ENCODE results near the gene ASNSD1. TPM values are rescaled to one million over a fixed set of nuclear protein-coding genes. Genes with fewer than 3 reads are reported as not detected.
"Not testable (repeated sequence)": the region's sequence is repeated elsewhere in the genome, so short reads cannot be mapped to it uniquely, and the experiment has no call there.

Gene ASNSD1
- total RNA-seq, 2 donors from 2014 or later: 36.7 to 38.8 TPM

DNA sequence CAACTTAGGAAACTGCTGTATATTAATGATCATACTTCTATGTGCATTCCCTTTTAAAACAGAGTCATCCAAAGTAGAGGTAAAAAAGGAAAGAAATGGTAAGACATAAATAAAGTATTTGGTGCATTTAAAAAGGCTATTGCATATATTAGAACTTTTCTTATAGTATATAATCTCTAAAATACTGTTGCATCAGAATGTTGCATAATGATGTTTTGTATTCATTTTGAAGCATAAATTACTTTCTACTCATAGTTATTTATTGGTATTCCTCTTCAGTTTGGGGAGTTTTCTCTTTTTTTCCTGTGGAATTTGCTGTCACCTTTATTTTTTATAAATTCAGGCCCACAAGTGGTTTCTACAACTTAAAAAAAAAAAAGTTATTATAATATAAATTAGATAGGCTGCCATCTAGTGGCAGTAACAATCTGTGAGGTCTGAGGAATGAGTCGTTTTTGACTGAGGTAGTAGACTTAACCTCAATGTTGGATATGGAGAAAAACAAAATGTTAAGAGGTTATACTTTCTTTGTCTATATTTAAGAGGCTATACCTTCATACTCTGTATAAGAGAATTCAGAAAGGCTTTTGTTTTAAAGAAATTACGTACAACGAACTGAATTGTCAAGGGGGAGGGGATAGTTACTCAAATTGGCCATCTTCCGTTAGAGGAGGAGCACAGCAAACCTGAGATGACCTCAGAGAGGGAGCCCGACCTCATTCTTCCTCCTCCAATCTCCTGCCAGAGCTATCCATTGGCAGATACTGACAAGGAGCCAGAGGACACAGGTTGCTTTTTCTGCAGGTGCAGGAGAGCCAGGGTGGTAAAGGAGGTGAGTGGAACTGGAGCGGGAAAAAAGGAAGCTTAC lies 37.0 kb downstream of the ASNSD1 start:
- Histone ChIP-seq H3K27me3 (no peaks in the 10 kb centered on the region), H3K36me3 (no peaks in the 10 kb centered on the region), H3K4me3 (no peak overlapping the region), H3K9me3 (no peaks in the 10 kb centered on the region), H3K4me1 (no peaks in the 10 kb centered on the region), H3K27ac (no peak overlapping the region)
- DNase-seq (ENCODE audit: low spot score): no peak
- TF ChIP-seq, protein P1, sequence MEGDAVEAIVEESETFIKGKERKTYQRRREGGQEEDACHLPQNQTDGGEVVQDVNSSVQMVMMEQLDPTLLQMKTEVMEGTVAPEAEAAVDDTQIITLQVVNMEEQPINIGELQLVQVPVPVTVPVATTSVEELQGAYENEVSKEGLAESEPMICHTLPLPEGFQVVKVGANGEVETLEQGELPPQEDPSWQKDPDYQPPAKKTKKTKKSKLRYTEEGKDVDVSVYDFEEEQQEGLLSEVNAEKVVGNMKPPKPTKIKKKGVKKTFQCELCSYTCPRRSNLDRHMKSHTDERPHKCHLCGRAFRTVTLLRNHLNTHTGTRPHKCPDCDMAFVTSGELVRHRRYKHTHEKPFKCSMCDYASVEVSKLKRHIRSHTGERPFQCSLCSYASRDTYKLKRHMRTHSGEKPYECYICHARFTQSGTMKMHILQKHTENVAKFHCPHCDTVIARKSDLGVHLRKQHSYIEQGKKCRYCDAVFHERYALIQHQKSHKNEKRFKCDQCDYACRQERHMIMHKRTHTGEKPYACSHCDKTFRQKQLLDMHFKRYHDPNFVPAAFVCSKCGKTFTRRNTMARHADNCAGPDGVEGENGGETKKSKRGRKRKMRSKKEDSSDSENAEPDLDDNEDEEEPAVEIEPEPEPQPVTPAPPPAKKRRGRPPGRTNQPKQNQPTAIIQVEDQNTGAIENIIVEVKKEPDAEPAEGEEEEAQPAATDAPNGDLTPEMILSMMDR (IDR thresholded peaks at IDR 0.05): peak; percentile 22 to 73

DNA sequence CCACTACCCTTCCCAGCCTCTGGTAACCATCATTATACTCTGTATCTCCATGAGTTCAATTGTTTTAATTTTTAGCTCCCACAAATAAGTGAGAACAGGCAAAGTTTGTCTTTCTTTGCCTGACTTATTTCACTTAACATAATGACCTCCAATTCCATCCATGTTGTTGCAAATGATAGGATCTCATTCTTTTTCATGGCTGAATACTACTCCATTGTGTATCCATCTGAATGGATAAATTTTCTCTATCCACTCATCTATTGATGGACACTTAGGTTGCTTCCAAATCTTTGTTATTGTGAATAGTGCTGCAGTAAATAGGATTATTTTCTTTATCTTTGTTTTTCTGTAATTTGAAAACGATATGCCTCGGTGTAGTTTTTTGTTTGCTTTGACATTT lies 39.4 kb downstream of the ASNSD1 start:
- TF ChIP-seq, protein P1 (IDR thresholded peaks at IDR 0.05): no peak
- no peaks in the 10 kb centered on the region for H3K9me3 ChIP-seq
- no peak for DNase-seq (ENCODE audit: low spot score)
- H3K4me3 ChIP-seq: no peak overlapping the region
- H3K27me3 ChIP-seq: no peaks in the 10 kb centered on the region
- H3K4me1 ChIP-seq: no peaks in the 10 kb centered on the region
- H3K27ac ChIP-seq: no peak overlapping the region
- peaks cover 6% of the 10 kb centered on the region for H3K36me3 ChIP-seq

DNA sequence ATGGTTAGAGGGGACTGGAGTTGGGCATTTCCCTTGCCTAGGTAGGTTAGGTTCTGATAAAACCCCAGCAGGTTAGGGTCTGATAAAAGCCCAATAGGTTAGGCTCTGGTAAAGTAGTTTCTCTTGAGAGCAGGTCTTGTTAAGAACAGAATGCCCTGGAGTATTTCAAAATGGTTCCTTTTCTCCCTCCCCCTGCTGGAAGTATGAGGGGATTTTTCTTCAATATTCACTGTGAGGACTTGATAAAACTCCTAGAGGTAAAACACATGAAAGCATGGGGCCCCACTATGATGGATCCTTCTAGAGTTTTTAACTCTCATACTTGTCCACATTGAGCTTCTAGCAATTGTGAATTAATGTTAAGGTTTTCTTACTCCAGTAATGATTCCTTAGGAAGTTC lies 40.8 kb downstream of the ASNSD1 start:
- no peak overlapping the region for H3K27ac ChIP-seq
- H3K4me1 ChIP-seq: no peaks in the 10 kb centered on the region
- DNase-seq (ENCODE audit: low spot score): no peak
- H3K9me3 ChIP-seq: no peaks in the 10 kb centered on the region
- peaks cover 6% of the 10 kb centered on the region for H3K36me3 ChIP-seq
- TF ChIP-seq, protein P1 (IDR thresholded peaks at IDR 0.05): no peak
- H3K4me3 ChIP-seq: no peak overlapping the region
- no peaks in the 10 kb centered on the region for H3K27me3 ChIP-seq

DNA sequence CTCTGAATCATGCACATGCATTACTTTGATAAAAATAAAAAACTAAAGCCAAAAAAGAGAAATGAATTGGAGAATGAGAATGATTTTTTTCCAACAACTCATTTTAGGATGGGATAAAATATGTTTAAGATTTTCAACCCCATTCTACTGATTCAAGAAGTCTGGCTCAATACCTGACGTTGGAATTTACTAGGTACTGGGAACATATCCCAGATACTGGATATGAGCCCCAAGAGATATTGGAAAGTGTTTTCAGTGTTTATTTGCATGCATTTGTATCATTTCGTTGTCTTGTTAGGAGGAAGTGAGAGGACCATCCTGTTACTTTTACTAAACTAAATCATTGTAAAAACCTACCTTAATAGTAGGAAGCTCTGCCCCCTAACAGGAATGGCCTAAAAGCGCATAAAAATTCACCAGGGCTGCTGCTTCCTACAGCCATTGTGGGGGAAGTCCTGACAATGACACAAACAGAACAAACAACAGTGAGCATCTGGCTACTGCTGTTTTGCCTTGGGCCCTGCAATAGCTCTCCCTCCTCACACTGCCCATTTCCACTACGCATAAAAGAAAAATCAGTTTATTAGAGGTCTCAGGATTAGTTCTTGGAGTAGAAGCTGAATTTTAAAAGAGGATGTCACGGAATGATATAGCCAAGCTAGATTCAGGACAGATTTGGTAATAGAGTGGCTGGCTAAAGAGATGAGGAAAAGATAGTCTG lies 48.4 kb downstream of the ASNSD1 start:
- DNase-seq (ENCODE audit: low spot score): no peak
- Histone ChIP-seq H3K9me3 (no peaks in the 10 kb centered on the region), H3K27ac (no peak overlapping the region), H3K36me3 (peaks cover 12% of the 10 kb centered on the region), H3K27me3 (no peaks in the 10 kb centered on the region), H3K4me3 (no peak overlapping the region), H3K4me1 (no peaks in the 10 kb centered on the region)
- TF ChIP-seq, protein P1 (IDR thresholded peaks at IDR 0.05): no peak

DNA sequence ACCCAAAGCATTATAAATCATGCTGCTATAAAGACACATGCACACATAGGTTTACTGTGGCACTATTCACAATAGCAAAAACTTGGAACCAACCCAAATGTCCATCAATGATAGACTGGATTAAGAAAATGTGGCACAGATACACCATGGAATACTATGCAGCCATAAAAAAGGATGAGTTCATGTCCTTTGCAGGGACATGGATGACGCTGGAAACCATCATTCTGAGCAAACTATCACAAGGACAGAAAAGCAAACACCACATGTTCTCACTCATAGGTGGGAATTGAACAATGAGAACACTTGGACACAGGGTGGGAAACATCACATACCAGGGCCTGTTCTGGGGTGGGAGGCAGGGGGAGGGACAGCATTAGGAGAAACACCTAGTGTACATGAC lies 56.3 kb downstream of the ASNSD1 start:
- not testable (repeated sequence) for H3K36me3 ChIP-seq; H3K27me3 ChIP-seq; H3K4me1 ChIP-seq; DNase-seq (ENCODE audit: low spot score); H3K27ac ChIP-seq; H3K4me3 ChIP-seq; H3K9me3 ChIP-seq

DNA sequence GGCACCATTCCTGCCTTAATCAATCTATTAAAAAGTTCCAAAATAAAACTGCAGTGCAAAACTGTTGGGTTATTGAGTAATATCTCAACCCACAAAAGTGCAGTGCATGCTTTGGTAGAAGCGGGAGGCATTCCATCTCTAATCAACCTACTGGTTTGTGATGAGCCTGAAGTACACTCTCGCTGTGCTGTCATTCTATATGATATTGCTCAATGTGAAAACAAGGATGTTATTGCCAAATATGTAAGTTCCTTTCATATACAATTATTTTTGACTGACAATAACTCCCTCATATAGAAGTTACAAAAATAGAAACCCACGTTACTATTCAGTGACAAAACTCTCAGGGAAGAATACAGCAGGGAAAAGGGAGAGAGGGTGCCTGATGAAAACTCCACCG lies 58.3 kb downstream of the ASNSD1 start:
- no peaks in the 10 kb centered on the region for H3K4me1 ChIP-seq
- TF ChIP-seq, protein P1 (IDR thresholded peaks at IDR 0.05): no peak
- H3K4me3 ChIP-seq: no peak overlapping the region
- H3K9me3 ChIP-seq: no peaks in the 10 kb centered on the region
- H3K27me3 ChIP-seq: no peaks in the 10 kb centered on the region
- no peaks in the 10 kb centered on the region for H3K36me3 ChIP-seq
- no peak overlapping the region for H3K27ac ChIP-seq
- DNase-seq (ENCODE audit: low spot score): no peak
